ENCODE data around the gene RFT1. TPM values are rescaled to one million over a fixed set of nuclear protein-coding genes. Genes with fewer than 3 reads are reported as not detected.

The RFT1 gene
- total RNA-seq, 1 experiment from 2014 or later, result 35.7 TPM

- POLR2A ChIA-PET, result no interaction called here
- no peak overlapping the region for H3K4me3 Mint-ChIP-seq (ENCODE audit: unreplicated experiment)
- no peaks in the 10 kb centered on the region for H3K27me3 Mint-ChIP-seq (ENCODE audit: insufficient read depth, unreplicated experiment)
- intact Hi-C loops (cut with micrococcal nuclease; ENCODE audit: unreplicated experiment), result no loop called here
- no peak overlapping the region for H3K4me3 ChIP-seq (ENCODE audit: low read depth, low read length)
- H3K9me3 Mint-ChIP-seq (ENCODE audit: unreplicated experiment), result no peaks in the 10 kb centered on the region
- H3K9me3 ChIP-seq, result no peaks in the 10 kb centered on the region
- H3K4me1 ChIP-seq, result peaks cover 10% of the 10 kb centered on the region
- no peaks in the 10 kb centered on the region for H3K36me3 Mint-ChIP-seq (ENCODE audit: insufficient read depth, unreplicated experiment)
- no peaks in the 10 kb centered on the region for H3K27me3 ChIP-seq (replicated peaks; ENCODE audit: control insufficient read depth, insufficient read depth, low read length)
- no peak for DNase-seq
- CTCF ChIA-PET, result no interaction called here
- peaks cover 18% of the 10 kb centered on the region for H3K4me1 Mint-ChIP-seq (ENCODE audit: low read depth, unreplicated experiment)
- no peak for TF ChIP-seq CTCF (IDR thresholded peaks at IDR 0.05; ENCODE audit: insufficient read depth in 1 of 2, low read depth in 1 of 2, low read length in 1 of 2, severe bottlenecking in 1 of 2, unreplicated experiment in 1 of 2)
- BruUV-seq (replicated peaks), result no TSS peak
- no peaks in the 10 kb centered on the region for H3K36me3 ChIP-seq (ENCODE audit: control insufficient read depth, insufficient read depth, low read length)
- no peak overlapping the region for H3K27ac Mint-ChIP-seq (ENCODE audit: unreplicated experiment)
Measured at GRCh38 chr3:53153980-53154379, 23.7 kb upstream of the RFT1 start.

DNA sequence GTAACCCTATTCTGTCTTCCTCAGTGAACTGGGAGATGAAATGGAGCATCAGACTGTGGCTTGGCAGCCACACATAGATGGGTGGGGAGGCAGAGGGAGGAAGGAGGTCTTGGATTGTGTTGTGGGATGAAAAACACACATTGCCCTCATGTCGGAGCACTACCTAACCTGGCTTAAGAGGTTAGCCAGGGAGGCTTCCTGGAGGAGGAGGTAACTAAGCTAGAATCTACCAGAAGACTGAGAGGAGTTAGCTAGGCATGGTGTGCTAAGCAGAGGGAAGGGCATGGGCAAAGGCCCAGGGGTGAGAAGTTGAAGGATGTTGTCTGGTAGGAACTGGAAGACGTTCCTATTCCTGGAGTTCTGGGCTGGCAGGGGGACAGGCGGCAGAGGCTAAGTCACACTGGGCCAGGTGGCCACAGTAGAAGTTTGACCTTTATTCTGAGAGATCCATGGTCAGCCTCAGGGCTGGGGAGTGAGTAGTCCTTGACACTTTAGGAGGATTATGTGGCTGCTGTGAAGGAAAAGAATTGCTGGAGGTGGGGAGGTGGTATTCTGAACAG, 23.1 kb upstream of the RFT1 start:
- H3K36me3 Mint-ChIP-seq (ENCODE audit: insufficient read depth, unreplicated experiment), result no peaks in the 10 kb centered on the region
- H3K4me3 ChIP-seq (ENCODE audit: low read depth, low read length), result no peak overlapping the region
- peaks cover 4% of the 10 kb centered on the region for H3K4me1 ChIP-seq
- H3K4me1 Mint-ChIP-seq (ENCODE audit: low read depth, unreplicated experiment), result peaks cover 12% of the 10 kb centered on the region
- TF ChIP-seq CTCF (IDR thresholded peaks at IDR 0.05; ENCODE audit: insufficient read depth in 1 of 2, low read depth in 1 of 2, low read length in 1 of 2, severe bottlenecking in 1 of 2, unreplicated experiment in 1 of 2), result no peak
- no peak for DNase-seq
- no TSS peak for BruUV-seq (replicated peaks)
- H3K36me3 ChIP-seq (ENCODE audit: control insufficient read depth, insufficient read depth, low read length), result no peaks in the 10 kb centered on the region
- no peaks in the 10 kb centered on the region for H3K27me3 Mint-ChIP-seq (ENCODE audit: insufficient read depth, unreplicated experiment)
- POLR2A ChIA-PET, result no interaction called here
- no peaks in the 10 kb centered on the region for H3K27me3 ChIP-seq (replicated peaks; ENCODE audit: control insufficient read depth, insufficient read depth, low read length)
- H3K9me3 Mint-ChIP-seq (ENCODE audit: unreplicated experiment), result no peaks in the 10 kb centered on the region
- H3K9me3 ChIP-seq, result no peaks in the 10 kb centered on the region
- H3K27ac Mint-ChIP-seq (ENCODE audit: unreplicated experiment), result no peak overlapping the region
- intact Hi-C loops (cut with micrococcal nuclease; ENCODE audit: unreplicated experiment), result no loop called here
- CTCF ChIA-PET, result no interaction called here
- no peak overlapping the region for H3K4me3 Mint-ChIP-seq (ENCODE audit: unreplicated experiment)

GRCh38 chr3:53151870-53152660, 21.8 kb upstream of the RFT1 start:
- intact Hi-C loops (cut with micrococcal nuclease; ENCODE audit: unreplicated experiment), result no loop called here
- no peak overlapping the region for H3K4me3 ChIP-seq (ENCODE audit: low read depth, low read length)
- no peak overlapping the region for H3K27ac Mint-ChIP-seq (ENCODE audit: unreplicated experiment)
- no peaks in the 10 kb centered on the region for H3K9me3 ChIP-seq
- POLR2A ChIA-PET, result no interaction called here
- no peaks in the 10 kb centered on the region for H3K36me3 ChIP-seq (ENCODE audit: control insufficient read depth, insufficient read depth, low read length)
- no peaks in the 10 kb centered on the region for H3K27me3 Mint-ChIP-seq (ENCODE audit: insufficient read depth, unreplicated experiment)
- peaks cover 12% of the 10 kb centered on the region for H3K4me1 Mint-ChIP-seq (ENCODE audit: low read depth, unreplicated experiment)
- H3K27me3 ChIP-seq (replicated peaks; ENCODE audit: control insufficient read depth, insufficient read depth, low read length), result no peaks in the 10 kb centered on the region
- no TSS peak for BruUV-seq (replicated peaks)
- H3K4me1 ChIP-seq, result no peaks in the 10 kb centered on the region; the same call in 1 of the 2 replicates
- CTCF ChIA-PET, result no interaction called here
- H3K36me3 Mint-ChIP-seq (ENCODE audit: insufficient read depth, unreplicated experiment), result no peaks in the 10 kb centered on the region
- no peaks in the 10 kb centered on the region for H3K9me3 Mint-ChIP-seq (ENCODE audit: unreplicated experiment)
- no peak overlapping the region for H3K4me3 Mint-ChIP-seq (ENCODE audit: unreplicated experiment)
- no peak for DNase-seq
- TF ChIP-seq CTCF (IDR thresholded peaks at IDR 0.05; ENCODE audit: insufficient read depth in 1 of 2, low read depth in 1 of 2, low read length in 1 of 2, severe bottlenecking in 1 of 2, unreplicated experiment in 1 of 2), result no peak

Data from Caco-2 (cell line).